Brain pericyte (primary cell): ENCODE data around the gene SPECC1.
A peak's percentile ranks its signal among the peaks of the same experiment; 100 is the strongest.
"Not testable (repeated sequence)": the region's sequence is repeated elsewhere in the genome, so short reads cannot be mapped to it uniquely, and the experiment has no call there.

Experiments
- DNase-seq: peaks from one replicate; pipeline ENCODE4 v3.0.0-alpha.2; 2012; ENCODE audit warnings: low read depth, low spot score

Gene SPECC1

GRCh38 chr17:20125724-20126123 is 116.6 kb downstream of the SPECC1 start:
- DNase-seq, result no peak

GRCh38 chr17:20127360-20128035 is 118.3 kb downstream of the SPECC1 start:
- DNase-seq, result no peak

- no peak for DNase-seq
Measured at GRCh38 chr17:20128036-20128667, 119.0 kb downstream of the SPECC1 start.

GRCh38 chr17:20133517-20133916 is 124.4 kb downstream of the SPECC1 start:
- no peak for DNase-seq

GRCh38 chr17:20141198-20141972 is 132.2 kb downstream of the SPECC1 start:
- no peak for DNase-seq

- DNase-seq, result no peak
Measured at GRCh38 chr17:20142268-20142667, 133.1 kb downstream of the SPECC1 start.

GRCh38 chr17:20143740-20144139 is 134.6 kb downstream of the SPECC1 start:
- DNase-seq, result no peak

- DNase-seq, result no peak
Measured at GRCh38 chr17:20145567-20145966, 136.4 kb downstream of the SPECC1 start.

- no peak for DNase-seq
Measured at GRCh38 chr17:20149251-20149650, 140.1 kb downstream of the SPECC1 start.

- DNase-seq, result no peak
Measured at GRCh38 chr17:20151174-20151573, 142.0 kb downstream of the SPECC1 start.

GRCh38 chr17:20153231-20153630 is 144.1 kb downstream of the SPECC1 start:
- no peak for DNase-seq

GRCh38 chr17:20154286-20155000 is 145.3 kb downstream of the SPECC1 start:
- no peak for DNase-seq

GRCh38 chr17:20155258-20156195 is 146.4 kb downstream of the SPECC1 start:
- peak; percentile 71 for DNase-seq

- no peak for DNase-seq
Measured at GRCh38 chr17:20156196-20157000, 147.2 kb downstream of the SPECC1 start.

GRCh38 chr17:20157001-20157310 is 147.8 kb downstream of the SPECC1 start:
- no peak for DNase-seq

GRCh38 chr17:20158580-20158979 is 149.4 kb downstream of the SPECC1 start:
- DNase-seq, result no peak

- DNase-seq, result no peak
Measured at GRCh38 chr17:20159406-20160069, 150.4 kb downstream of the SPECC1 start.

GRCh38 chr17:20165516-20165915 is 156.4 kb downstream of the SPECC1 start:
- DNase-seq, result not testable (repeated sequence)

- DNase-seq, result no peak
Measured at GRCh38 chr17:20170085-20170484, 160.9 kb downstream of the SPECC1 start.
